OCI-LY7 (cell line): ENCODE measurements around the gene AP3M1. TPM values are rescaled to one million over a fixed set of nuclear protein-coding genes. Genes with fewer than 3 reads are reported as not detected.

Experiments
- BruUV-seq: library from RNA; stranded (reverse); fragments of 400-500 nt; replicated peaks from 2 replicates; lab custom pipeline; 2021; lab: Mats Ljungman, UMichigan
- CTCF ChIA-PET: fragments of 300-600 bp; sonication (Branson Sonifier 250); formaldehyde crosslinking; loops from one replicate; lab custom pipeline; 2022; ENCODE audit warnings: antibody characterized with exemption; ENCODE audit not compliant: unreplicated experiment; lab: Charles Lee
- POLR2A ChIA-PET: fragments of 300-600 bp; sonication (Branson Sonifier 250); formaldehyde crosslinking; loops from one replicate; lab custom pipeline; 2022; ENCODE audit warnings: antibody characterized with exemption; lab: Charles Lee
- DNase-seq: peaks from one replicate; pipeline ENCODE4 v3.0.0-alpha.2; 2015; ENCODE audit warnings: low spot score
- H2AFZ ChIP-seq: fragments of 200-600 bp; sonication (generic), shearing (Covaris generic); 2 replicates; pipeline ENCODE4 v1.6.1; 2014; ENCODE audit warnings: mild to moderate bottlenecking, antibody characterized with exemption, low read length, moderate library complexity
- H3K27ac ChIP-seq: fragments of 200-600 bp; sonication (generic); 2 replicates; pipeline ENCODE4 v1.5.1; 2014; ENCODE audit warnings: mixed run types, low read depth, mild to moderate bottlenecking, moderate library complexity, low read length, inconsistent platforms; ENCODE audit not compliant: poor library complexity, severe bottlenecking
- H3K36me3 ChIP-seq: fragments of 200-600 bp; sonication (generic); 2 replicates; pipeline ENCODE4 v1.6.1; 2014; ENCODE audit warnings: mild to moderate bottlenecking, antibody characterized with exemption, low read length, moderate library complexity, mixed read lengths; ENCODE audit not compliant: insufficient read depth
- H3K4me1 ChIP-seq: fragments of 200-600 bp; sonication (generic); 2 replicates; pipeline ENCODE4 v1.5.1; 2014; ENCODE audit warnings: mild to moderate bottlenecking, low read length; ENCODE audit not compliant: insufficient read depth, poor library complexity, severe bottlenecking
- H3K4me2 ChIP-seq: fragments of 200-600 bp; sonication (generic); 2 replicates; pipeline ENCODE4 v1.6.1; 2014; ENCODE audit warnings: mild to moderate bottlenecking, low read length
- H3K4me3 ChIP-seq: fragments of 200-600 bp; sonication (generic); 2 replicates; pipeline ENCODE4 v1.5.1; 2014; ENCODE audit warnings: mild to moderate bottlenecking, low read depth, low read length; ENCODE audit not compliant: poor library complexity, severe bottlenecking
- H3K79me2 ChIP-seq: fragments of 200-600 bp; sonication (generic); 2 replicates; pipeline ENCODE4 v1.6.1; 2016; ENCODE audit warnings: low read depth, mild to moderate bottlenecking, low read length, moderate library complexity, mixed read lengths; ENCODE audit not compliant: insufficient read depth
- H3K9me2 ChIP-seq: fragments of 200-600 bp; sonication (generic); 2 replicates; pipeline ENCODE4 v1.6.1; 2016; ENCODE audit warnings: mild to moderate bottlenecking, low read length, mixed read lengths; ENCODE audit not compliant: insufficient read depth
- H3K9me3 ChIP-seq: fragments of 200-600 bp; sonication (generic); 2 replicates; pipeline ENCODE4 v1.6.1; 2014; ENCODE audit warnings: mild to moderate bottlenecking, mixed run types, low read length, mixed read lengths
- H4K20me1 ChIP-seq: fragments of 200-600 bp; sonication (generic); 2 replicates; pipeline ENCODE4 v1.6.1; 2014; ENCODE audit warnings: mild to moderate bottlenecking, antibody characterized with exemption, low read length, moderate library complexity, mixed read lengths; ENCODE audit not compliant: insufficient read depth
- EZH2phosphoT487 ChIP-seq: fragments of 200-600 bp; sonication (generic); IDR thresholded peaks from 2 replicates; pipeline ENCODE4 v1.6.1; 2018; ENCODE audit warnings: low read depth, borderline replicate concordance, mild to moderate bottlenecking, mixed run types, antibody characterized with exemption, low read length, moderate library complexity, mixed read lengths
- intact Hi-C: fragments of 100-400 bp; cut with micrococcal nuclease; formaldehyde crosslinking; loops from one replicate; pipeline ENCODE4 v1.10.0; 2022; ENCODE audit not compliant: unreplicated experiment
- total RNA-seq, 2 experiments: library from RNA; depleted of rRNA in 1 of 2; stranded (reverse); fragments of >200 nt in 1 of 2; shearing (Covaris generic) in 1 of 2; gene quantifications; 2 replicates each; pipeline ENCODE4 v1.2.3, GENCODE V29; 2014 to 2022
- TF ChIP-seq, protein P1 (sequence below): fragments of 200-600 bp; sonication (generic); conservative IDR thresholded peaks from 2 replicates; pipeline ENCODE4 v1.5.1; 2014; ENCODE audit warnings: mild to moderate bottlenecking, antibody characterized with exemption, low read length, moderate library complexity, mixed read lengths

The AP3M1 gene
- total RNA-seq, 2 experiments from 2014 or later = 35.5 to 54.2 TPM

DNA sequence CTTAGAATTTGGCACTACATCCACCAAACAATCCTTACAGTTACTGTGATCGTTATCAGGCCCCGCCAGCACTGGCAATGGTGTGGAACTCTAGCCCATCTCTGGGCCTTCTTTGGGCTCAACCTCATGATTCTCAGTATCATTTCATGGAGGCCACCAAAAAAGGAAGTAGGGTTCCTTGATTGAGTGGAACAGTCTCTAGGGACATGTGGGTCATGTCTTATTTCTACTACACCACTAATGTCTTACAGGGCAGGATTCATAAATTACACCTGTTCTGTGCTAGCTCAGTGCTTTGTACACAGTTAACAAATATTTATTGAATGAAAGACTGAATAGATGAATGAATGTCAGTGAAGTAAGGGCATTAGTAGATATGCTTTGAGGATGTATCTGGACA is 53.9 kb downstream of the AP3M1 start:
- ChIA-PET POLR2A (interaction anchor here (0.7 to 1.4 kb wide), 6 partner anchors 14 to 1113 kb away, joined by 3 to 6 read pairs (median 3); no protein-coding TSS in a partner anchor), CTCF (no interaction called here)
- Histone ChIP-seq H2AFZ (no peak overlapping the region), H3K4me2 (no peak overlapping the region), H3K9me3 (no peaks in the 10 kb centered on the region), H3K4me3 (no peak overlapping the region), H3K79me2 (no peaks in the 10 kb centered on the region), H3K36me3 (peaks cover 74% of the 10 kb centered on the region), H3K9me2 (no peaks in the 10 kb centered on the region), H4K20me1 (no peaks in the 10 kb centered on the region), H3K4me1 (peaks cover 5% of the 10 kb centered on the region), H3K27ac (no peak overlapping the region)
- intact Hi-C loops = no loop called here
- DNase-seq = peak; percentile 43
- TF ChIP-seq EZH2phosphoT487 = no peak
- TF ChIP-seq, protein P1, sequence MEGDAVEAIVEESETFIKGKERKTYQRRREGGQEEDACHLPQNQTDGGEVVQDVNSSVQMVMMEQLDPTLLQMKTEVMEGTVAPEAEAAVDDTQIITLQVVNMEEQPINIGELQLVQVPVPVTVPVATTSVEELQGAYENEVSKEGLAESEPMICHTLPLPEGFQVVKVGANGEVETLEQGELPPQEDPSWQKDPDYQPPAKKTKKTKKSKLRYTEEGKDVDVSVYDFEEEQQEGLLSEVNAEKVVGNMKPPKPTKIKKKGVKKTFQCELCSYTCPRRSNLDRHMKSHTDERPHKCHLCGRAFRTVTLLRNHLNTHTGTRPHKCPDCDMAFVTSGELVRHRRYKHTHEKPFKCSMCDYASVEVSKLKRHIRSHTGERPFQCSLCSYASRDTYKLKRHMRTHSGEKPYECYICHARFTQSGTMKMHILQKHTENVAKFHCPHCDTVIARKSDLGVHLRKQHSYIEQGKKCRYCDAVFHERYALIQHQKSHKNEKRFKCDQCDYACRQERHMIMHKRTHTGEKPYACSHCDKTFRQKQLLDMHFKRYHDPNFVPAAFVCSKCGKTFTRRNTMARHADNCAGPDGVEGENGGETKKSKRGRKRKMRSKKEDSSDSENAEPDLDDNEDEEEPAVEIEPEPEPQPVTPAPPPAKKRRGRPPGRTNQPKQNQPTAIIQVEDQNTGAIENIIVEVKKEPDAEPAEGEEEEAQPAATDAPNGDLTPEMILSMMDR = no peak
- BruUV-seq = no TSS peak

DNA sequence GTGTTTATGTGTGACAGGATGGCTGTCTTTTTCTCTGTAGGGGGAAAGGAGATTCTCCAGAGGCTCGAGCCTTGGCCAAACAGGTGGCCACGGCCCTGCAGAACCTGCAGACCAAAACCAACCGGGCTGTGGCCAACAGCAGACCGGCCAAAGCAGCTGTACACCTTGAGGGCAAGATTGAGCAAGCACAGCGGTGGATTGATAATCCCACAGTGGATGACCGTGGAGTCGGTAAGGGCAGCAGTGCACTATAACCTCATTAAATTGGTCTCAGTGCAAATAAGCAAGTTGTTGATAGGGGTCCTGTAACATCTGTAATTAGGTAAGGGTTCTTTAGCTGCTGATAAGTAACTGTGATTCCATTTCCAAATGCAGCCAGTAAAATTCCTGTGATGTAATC is 56.4 kb downstream of the AP3M1 start:
- TF ChIP-seq, protein P1 = no peak
- TF ChIP-seq EZH2phosphoT487 = no peak
- Histone ChIP-seq H3K79me2 (no peaks in the 10 kb centered on the region), H3K4me3 (no peak overlapping the region), H2AFZ (no peak overlapping the region), H3K4me1 (peaks cover 5% of the 10 kb centered on the region), H3K9me2 (no peaks in the 10 kb centered on the region), H4K20me1 (no peaks in the 10 kb centered on the region), H3K36me3 (peaks cover 63% of the 10 kb centered on the region), H3K27ac (no peak overlapping the region), H3K4me2 (no peak overlapping the region), H3K9me3 (no peaks in the 10 kb centered on the region)
- intact Hi-C loops = no loop called here
- POLR2A ChIA-PET = interaction anchor here (1.1 to 1.2 kb wide), 2 partner anchors 8 to 10 kb away, joined by 4 to 5 read pairs; no protein-coding TSS in a partner anchor
- CTCF ChIA-PET = no interaction called here
- no peak for DNase-seq
- BruUV-seq = no TSS peak

DNA sequence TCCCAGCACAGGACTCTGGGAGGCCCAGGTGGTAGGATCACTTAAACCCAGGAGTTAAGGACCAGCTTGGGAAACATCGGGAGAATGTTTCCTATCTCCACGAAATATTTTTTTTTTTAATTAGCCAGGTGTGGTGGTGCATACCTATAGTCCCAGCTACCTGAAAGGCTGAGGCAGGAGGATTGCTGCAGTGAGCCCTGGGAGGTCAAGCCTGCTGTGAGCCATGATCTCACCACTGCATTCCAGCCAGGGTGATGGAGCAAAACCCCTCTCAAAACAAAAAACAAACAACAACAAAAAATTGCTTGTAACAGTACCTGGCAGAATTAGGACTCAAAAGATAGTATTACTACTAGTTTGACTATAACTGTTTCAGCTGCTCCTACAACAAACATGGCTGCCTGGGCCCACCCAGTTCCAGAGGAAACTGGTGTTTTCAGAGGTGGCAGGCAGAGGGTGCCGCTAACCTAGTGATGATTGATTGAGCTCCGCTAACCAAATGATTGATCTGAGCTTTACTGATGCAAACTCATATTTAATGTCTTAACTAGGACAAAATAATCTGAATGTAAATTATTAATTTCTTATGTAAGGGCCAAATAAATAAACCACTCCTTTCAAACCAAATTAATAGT is 57.0 kb downstream of the AP3M1 start:
- peaks cover 57% of the 10 kb centered on the region for H3K36me3 ChIP-seq
- ChIA-PET POLR2A (interaction anchor here (1.1 to 1.2 kb wide), 2 partner anchors 9 to 10 kb away, joined by 4 to 5 read pairs; no protein-coding TSS in a partner anchor), CTCF (no interaction called here)
- H3K79me2 ChIP-seq = no peaks in the 10 kb centered on the region
- H2AFZ ChIP-seq = no peak overlapping the region
- intact Hi-C loops = no loop called here
- H3K9me3 ChIP-seq = no peaks in the 10 kb centered on the region
- no peak overlapping the region for H3K4me3 ChIP-seq
- TF ChIP-seq, protein P1 = 0 out of 2 replicates have a peak, but pooled peaks have one; percentile 25
- no peak for TF ChIP-seq EZH2phosphoT487
- H3K27ac ChIP-seq = no peak overlapping the region
- no peaks in the 10 kb centered on the region for H3K9me2 ChIP-seq
- no peak overlapping the region for H3K4me2 ChIP-seq
- H4K20me1 ChIP-seq = no peaks in the 10 kb centered on the region
- H3K4me1 ChIP-seq = peaks cover 5% of the 10 kb centered on the region
- no peak for DNase-seq
- BruUV-seq = no TSS peak
